NCI-H1417 (cell line): ENCODE results near the gene SCN8A.
A peak's percentile ranks its signal among the peaks of the same experiment; 100 is the strongest.
"Not testable (repeated sequence)": the region's sequence is repeated elsewhere in the genome, so short reads cannot be mapped to it uniquely, and the experiment has no call there.

Source experiments
- DNase-seq, 3 experiments: peaks; one replicate each; lab custom pipeline; 2025; lab: John Stamatoyannopoulos, UW

Gene SCN8A

GRCh38 chr12:51766067-51766676 lies 175.1 kb downstream of the SCN8A start:
- no peak for DNase-seq

GRCh38 chr12:51771008-51771407 lies 180.0 kb downstream of the SCN8A start:
- no peak for DNase-seq

- no peak for DNase-seq
Observed at GRCh38 chr12:51773145-51773869, 182.3 kb downstream of the SCN8A start.

- no peak for DNase-seq
Observed at GRCh38 chr12:51774933-51775332, 183.9 kb downstream of the SCN8A start.

- DNase-seq = no peak
Observed at GRCh38 chr12:51777457-51777856, 186.4 kb downstream of the SCN8A start.

- no peak for DNase-seq
Observed at GRCh38 chr12:51777973-51778372, 186.9 kb downstream of the SCN8A start.

GRCh38 chr12:51779876-51780275 lies 188.8 kb downstream of the SCN8A start:
- no peak for DNase-seq

GRCh38 chr12:51784688-51785087 lies 193.7 kb downstream of the SCN8A start:
- DNase-seq = no peak

- no peak for DNase-seq
Observed at GRCh38 chr12:51785906-51786305, 194.9 kb downstream of the SCN8A start.

- no peak for DNase-seq
Observed at GRCh38 chr12:51788876-51789275, 197.8 kb downstream of the SCN8A start.

GRCh38 chr12:51792417-51792816 lies 201.4 kb downstream of the SCN8A start:
- no peak for DNase-seq

GRCh38 chr12:51793201-51793600 lies 202.2 kb downstream of the SCN8A start:
- DNase-seq = no peak

GRCh38 chr12:51797301-51797700 lies 206.3 kb downstream of the SCN8A start:
- no peak for DNase-seq

GRCh38 chr12:51798051-51798450 lies 207.0 kb downstream of the SCN8A start:
- not testable (repeated sequence) for DNase-seq

- DNase-seq = no peak
Observed at GRCh38 chr12:51798501-51798900, 207.5 kb downstream of the SCN8A start.

- no peak for DNase-seq
Observed at GRCh38 chr12:51801027-51801426, 210.0 kb downstream of the SCN8A start.

GRCh38 chr12:51806896-51807295 lies 215.9 kb downstream of the SCN8A start:
- no peak for DNase-seq

GRCh38 chr12:51809193-51809592 lies 218.2 kb downstream of the SCN8A start:
- DNase-seq = no peak

- DNase-seq = no peak
Observed at GRCh38 chr12:51811203-51812202, 220.5 kb downstream of the SCN8A start.

GRCh38 chr12:51812871-51813270 lies 221.8 kb downstream of the SCN8A start:
- DNase-seq = no peak

- no peak for DNase-seq
Observed at GRCh38 chr12:51813931-51814310, 222.9 kb downstream of the SCN8A start.

- DNase-seq = peak; percentile 36 to 76 (median 72)
Observed at GRCh38 chr12:51814311-51815088, 223.5 kb downstream of the SCN8A start.
